NCI-H460 (cell line): ENCODE results near the gene P2RY1. TPM values are rescaled to one million over a fixed set of nuclear protein-coding genes. Genes with fewer than 3 reads are reported as not detected.

ENCODE experiments used
- DNase-seq: peaks from one replicate; pipeline ENCODE4 v3.0.0-alpha.2; 2016; ENCODE audit warnings: low read depth; ENCODE audit errors: extremely low read depth
- polyA plus RNA-seq: library from polyadenylated mRNA; depleted of rRNA; stranded (reverse); fragments of >200 nt; gene quantifications from 2 replicates; pipeline ENCODE4 v1.2.3, GENCODE V29; 2014; cell fraction: nucleus; rRNA removed
- total RNA-seq: library from RNA; depleted of rRNA; stranded (reverse); fragments of >200 nt; shearing (Covaris generic); gene quantifications from 2 replicates; pipeline ENCODE4 v1.2.3, GENCODE V29; 2014; rRNA removed

P2RY1 gene
- 2.2 and 3.7 TPM in 2 replicates for total RNA-seq
- 5.4 and 6.2 TPM in 2 replicates for polyA plus RNA-seq

GRCh38 chr3:152834776-152835600 is at the start of gene P2RY1:
Gene P2RY1, plus strand, starts transcription at chr3:152835131. Its CDS starts 652 bp downstream, at chr3:152835783.
- DNase-seq = peak; percentile 35

- DNase-seq = no peak
Observed at GRCh38 chr3:152786977-152787681, 47.8 kb upstream of the P2RY1 start.

- DNase-seq = no peak
Observed at GRCh38 chr3:152790651-152791387, 44.1 kb upstream of the P2RY1 start.

GRCh38 chr3:152793969-152794368 is 41.0 kb upstream of the P2RY1 start:
- no peak for DNase-seq

- DNase-seq = no peak
Observed at GRCh38 chr3:152797751-152798432, 37.0 kb upstream of the P2RY1 start.

GRCh38 chr3:152811974-152812760 is 22.8 kb upstream of the P2RY1 start:
- no peak for DNase-seq

GRCh38 chr3:152817400-152817799 is 17.5 kb upstream of the P2RY1 start:
- DNase-seq = no peak

- no peak for DNase-seq
Observed at GRCh38 chr3:152818027-152818426, 16.9 kb upstream of the P2RY1 start.

- DNase-seq = no peak
Observed at GRCh38 chr3:152823173-152823572, 11.8 kb upstream of the P2RY1 start.

GRCh38 chr3:152823781-152824180 is 11.2 kb upstream of the P2RY1 start:
- no peak for DNase-seq

- DNase-seq = no peak
Observed at GRCh38 chr3:152825566-152825965, 9.4 kb upstream of the P2RY1 start.

GRCh38 chr3:152826476-152826875 is 8.5 kb upstream of the P2RY1 start:
- no peak for DNase-seq

GRCh38 chr3:152827313-152827712 is 7.6 kb upstream of the P2RY1 start:
- no peak for DNase-seq

GRCh38 chr3:152828075-152828840 is 6.7 kb upstream of the P2RY1 start:
- DNase-seq = no peak

- DNase-seq = no peak
Observed at GRCh38 chr3:152830245-152830644, 4.7 kb upstream of the P2RY1 start.

- no peak for DNase-seq
Observed at GRCh38 chr3:152832046-152832445, 2.9 kb upstream of the P2RY1 start.

- no peak for DNase-seq
Observed at GRCh38 chr3:152833089-152833488, 1.8 kb upstream of the P2RY1 start.

GRCh38 chr3:152834191-152834775 is 648 bp upstream of the P2RY1 start:
- peak; percentile 43 for DNase-seq
